ENCODE results near the gene CYCS. TPM values are rescaled to one million over a fixed set of nuclear protein-coding genes. Genes with fewer than 3 reads are reported as not detected.
A peak's percentile ranks its signal among the peaks of the same experiment; 100 is the strongest.

The CYCS gene
- total and polyA plus RNA-seq, 10 of the 15 experiments (the other 5 are each of a cell fraction or from before 2014, with no cell fraction given): 113 to 952 (median 356) TPM

DNA sequence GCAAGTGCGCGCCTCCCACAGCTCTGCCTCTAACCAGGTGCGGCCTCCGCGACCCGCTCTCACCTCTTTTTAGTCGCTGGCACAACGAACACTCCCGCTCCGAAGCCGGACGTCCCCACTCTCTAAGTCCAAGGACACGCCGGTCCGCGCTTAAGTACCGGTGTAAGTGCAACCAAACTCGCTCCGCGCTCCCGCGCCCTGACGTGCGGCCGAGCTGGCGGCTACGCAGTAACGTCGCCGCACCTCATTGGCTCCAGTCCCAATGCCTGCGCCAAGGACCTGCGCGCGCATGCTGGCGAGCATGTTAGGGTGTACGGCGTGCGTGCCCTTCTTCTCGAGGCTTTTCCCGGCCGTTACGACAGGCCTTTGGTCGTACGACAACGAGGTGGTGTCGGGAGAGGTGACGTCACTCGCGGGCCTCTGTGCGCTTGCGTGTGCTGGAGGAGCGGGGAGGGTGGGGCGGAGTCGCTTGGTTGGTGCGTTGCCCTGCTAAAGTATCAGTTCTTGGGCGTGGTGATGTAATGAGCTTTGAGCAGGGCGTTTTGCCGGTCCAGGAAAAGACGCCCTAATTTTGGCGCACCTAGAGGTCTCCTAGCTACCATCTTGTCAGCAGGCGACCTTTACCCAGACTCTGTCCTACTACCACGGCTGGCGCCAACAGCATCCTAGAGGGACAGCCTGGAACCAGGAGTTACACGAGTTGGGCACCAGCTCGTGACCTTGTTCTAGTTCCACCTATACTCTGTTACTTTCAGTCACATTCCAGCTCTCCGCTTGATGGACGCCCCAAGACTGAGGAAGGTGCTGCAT lies at the start of gene CYCS (continued):
- TF ChIP-seq, protein P1, sequence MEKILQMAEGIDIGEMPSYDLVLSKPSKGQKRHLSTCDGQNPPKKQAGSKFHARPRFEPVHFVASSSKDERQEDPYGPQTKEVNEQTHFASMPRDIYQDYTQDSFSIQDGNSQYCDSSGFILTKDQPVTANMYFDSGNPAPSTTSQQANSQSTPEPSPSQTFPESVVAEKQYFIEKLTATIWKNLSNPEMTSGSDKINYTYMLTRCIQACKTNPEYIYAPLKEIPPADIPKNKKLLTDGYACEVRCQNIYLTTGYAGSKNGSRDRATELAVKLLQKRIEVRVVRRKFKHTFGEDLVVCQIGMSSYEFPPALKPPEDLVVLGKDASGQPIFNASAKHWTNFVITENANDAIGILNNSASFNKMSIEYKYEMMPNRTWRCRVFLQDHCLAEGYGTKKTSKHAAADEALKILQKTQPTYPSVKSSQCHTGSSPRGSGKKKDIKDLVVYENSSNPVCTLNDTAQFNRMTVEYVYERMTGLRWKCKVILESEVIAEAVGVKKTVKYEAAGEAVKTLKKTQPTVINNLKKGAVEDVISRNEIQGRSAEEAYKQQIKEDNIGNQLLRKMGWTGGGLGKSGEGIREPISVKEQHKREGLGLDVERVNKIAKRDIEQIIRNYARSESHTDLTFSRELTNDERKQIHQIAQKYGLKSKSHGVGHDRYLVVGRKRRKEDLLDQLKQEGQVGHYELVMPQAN (conservative IDR thresholded peaks at IDR 0.05): peak; percentile 46
- peak; percentile 100 for TF ChIP-seq POLR2AphosphoS5 (IDR thresholded peaks at IDR 0.05; ENCODE audit: low read length)
- TF ChIP-seq, protein P2, sequence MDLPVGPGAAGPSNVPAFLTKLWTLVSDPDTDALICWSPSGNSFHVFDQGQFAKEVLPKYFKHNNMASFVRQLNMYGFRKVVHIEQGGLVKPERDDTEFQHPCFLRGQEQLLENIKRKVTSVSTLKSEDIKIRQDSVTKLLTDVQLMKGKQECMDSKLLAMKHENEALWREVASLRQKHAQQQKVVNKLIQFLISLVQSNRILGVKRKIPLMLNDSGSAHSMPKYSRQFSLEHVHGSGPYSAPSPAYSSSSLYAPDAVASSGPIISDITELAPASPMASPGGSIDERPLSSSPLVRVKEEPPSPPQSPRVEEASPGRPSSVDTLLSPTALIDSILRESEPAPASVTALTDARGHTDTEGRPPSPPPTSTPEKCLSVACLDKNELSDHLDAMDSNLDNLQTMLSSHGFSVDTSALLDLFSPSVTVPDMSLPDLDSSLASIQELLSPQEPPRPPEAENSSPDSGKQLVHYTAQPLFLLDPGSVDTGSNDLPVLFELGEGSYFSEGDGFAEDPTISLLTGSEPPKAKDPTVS (IDR thresholded peaks at IDR 0.05; ENCODE audit: low read depth, low read length): no peak; the same call in 1 of the 2 replicates
- TF ChIP-seq ZZZ3 (IDR thresholded peaks at IDR 0.05; ENCODE audit: control insufficient read depth, insufficient read length, low read depth): no peak
- TF ChIP-seq, protein P3, sequence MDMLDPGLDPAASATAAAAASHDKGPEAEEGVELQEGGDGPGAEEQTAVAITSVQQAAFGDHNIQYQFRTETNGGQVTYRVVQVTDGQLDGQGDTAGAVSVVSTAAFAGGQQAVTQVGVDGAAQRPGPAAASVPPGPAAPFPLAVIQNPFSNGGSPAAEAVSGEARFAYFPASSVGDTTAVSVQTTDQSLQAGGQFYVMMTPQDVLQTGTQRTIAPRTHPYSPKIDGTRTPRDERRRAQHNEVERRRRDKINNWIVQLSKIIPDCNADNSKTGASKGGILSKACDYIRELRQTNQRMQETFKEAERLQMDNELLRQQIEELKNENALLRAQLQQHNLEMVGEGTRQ (IDR thresholded peaks at IDR 0.05; ENCODE audit: borderline replicate concordance, low read depth, low read length): no peak
- peak; percentile 94 for TF ChIP-seq IKZF1 (conservative IDR thresholded peaks at IDR 0.05)
- TF ChIP-seq HDAC6 (IDR thresholded peaks at IDR 0.05; ENCODE audit: unreplicated experiment): no peak
- TF ChIP-seq KLF5 (IDR thresholded peaks at IDR 0.05; ENCODE audit: partially characterized antibody): peak; percentile 73
- TF ChIP-seq ZNF622 (IDR thresholded peaks at IDR 0.05): peak; percentile 94
- TF ChIP-seq, protein P4, sequence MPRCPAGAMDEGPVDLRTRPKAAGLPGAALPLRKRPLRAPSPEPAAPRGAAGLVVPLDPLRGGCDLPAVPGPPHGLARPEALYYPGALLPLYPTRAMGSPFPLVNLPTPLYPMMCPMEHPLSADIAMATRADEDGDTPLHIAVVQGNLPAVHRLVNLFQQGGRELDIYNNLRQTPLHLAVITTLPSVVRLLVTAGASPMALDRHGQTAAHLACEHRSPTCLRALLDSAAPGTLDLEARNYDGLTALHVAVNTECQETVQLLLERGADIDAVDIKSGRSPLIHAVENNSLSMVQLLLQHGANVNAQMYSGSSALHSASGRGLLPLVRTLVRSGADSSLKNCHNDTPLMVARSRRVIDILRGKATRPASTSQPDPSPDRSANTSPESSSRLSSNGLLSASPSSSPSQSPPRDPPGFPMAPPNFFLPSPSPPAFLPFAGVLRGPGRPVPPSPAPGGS (IDR thresholded peaks at IDR 0.05; ENCODE audit: borderline replicate concordance, insufficient read depth, low read depth, low read length, poor library complexity, severe bottlenecking): peak; percentile 6
- TF ChIP-seq SREBF1 (IDR thresholded peaks at IDR 0.05; ENCODE audit: low read length): no peak
- TF ChIP-seq SUPT20H (IDR thresholded peaks at IDR 0.05; ENCODE audit: borderline replicate concordance, control insufficient read depth, low read depth, low read length): no peak
- TF ChIP-seq HDAC2 (IDR thresholded peaks at IDR 0.05): no peak
- TF ChIP-seq SIX5 (IDR thresholded peaks at IDR 0.05; ENCODE audit: low read depth, low read length, severe bottlenecking): peak; percentile 41
- no peak for TF ChIP-seq MTA2 (IDR thresholded peaks at IDR 0.05; ENCODE audit: low read depth)
- TF ChIP-seq MYB (IDR thresholded peaks at IDR 0.05; ENCODE audit: borderline replicate concordance, low read depth, low read length): 0 out of 2 replicates have a peak, but pooled peaks have one; percentile 52
- no peak for TF ChIP-seq RBBP5 (conservative IDR thresholded peaks at IDR 0.05)
- TF ChIP-seq, protein P5, sequence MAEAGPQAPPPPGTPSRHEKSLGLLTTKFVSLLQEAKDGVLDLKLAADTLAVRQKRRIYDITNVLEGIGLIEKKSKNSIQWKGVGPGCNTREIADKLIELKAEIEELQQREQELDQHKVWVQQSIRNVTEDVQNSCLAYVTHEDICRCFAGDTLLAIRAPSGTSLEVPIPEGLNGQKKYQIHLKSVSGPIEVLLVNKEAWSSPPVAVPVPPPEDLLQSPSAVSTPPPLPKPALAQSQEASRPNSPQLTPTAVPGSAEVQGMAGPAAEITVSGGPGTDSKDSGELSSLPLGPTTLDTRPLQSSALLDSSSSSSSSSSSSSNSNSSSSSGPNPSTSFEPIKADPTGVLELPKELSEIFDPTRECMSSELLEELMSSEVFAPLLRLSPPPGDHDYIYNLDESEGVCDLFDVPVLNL (IDR thresholded peaks at IDR 0.05; ENCODE audit: low read depth, low read length): peak; percentile 80
- peak; percentile 95 for TF ChIP-seq PML (IDR thresholded peaks at IDR 0.05; ENCODE audit: low read length)
- TF ChIP-seq CREM (IDR thresholded peaks at IDR 0.05; ENCODE audit: low read depth): peak; percentile 99
- peak; percentile 97; the same call in 1 of the 2 replicates for TF ChIP-seq RB1 (IDR thresholded peaks at IDR 0.05; ENCODE audit: borderline replicate concordance)
- peak; percentile 37; the same call in 1 of the 2 replicates for TF ChIP-seq LARP7 (IDR thresholded peaks at IDR 0.05)
- TF ChIP-seq IKZF2 (IDR thresholded peaks at IDR 0.05): peak; percentile 14 to 25; a peak in 1 of 4 replicates
- TF ChIP-seq IRF4 (IDR thresholded peaks at IDR 0.05; ENCODE audit: low read depth, low read length): peak; percentile 66
- no peak for TF ChIP-seq RCOR1 (conservative IDR thresholded peaks at IDR 0.05; ENCODE audit: low read depth, low read length)
